GM23338 (cell line): ENCODE measurements around the gene TAGLN2. TPM values are rescaled to one million over a fixed set of nuclear protein-coding genes. Genes with fewer than 3 reads are reported as not detected.

ENCODE experiments used
- ATAC-seq: fragments of 200-7000 bp; cut with Tn5 transposase; 3 replicates; pipeline ENCODE4 v1.9.1; 2020
- DNase-seq: peaks from one replicate; pipeline ENCODE4 v3.0.0-alpha.2; 2015; ENCODE audit warnings: low spot score
- H2AFZ ChIP-seq: fragments of 200-600 bp; sonication (generic); 2 replicates; pipeline ENCODE4 v1.8.0; 2016; ENCODE audit warnings: antibody characterized with exemption, mild to moderate bottlenecking, moderate library complexity
- H3F3A ChIP-seq: fragments of 200-600 bp; sonication (generic); replicated peaks from 2 replicates; pipeline ENCODE4 v1.8.0; 2017; ENCODE audit warnings: antibody characterized with exemption, mixed run types, low read depth
- H3K27ac ChIP-seq: fragments of 200-600 bp; sonication (generic); 2 replicates; pipeline ENCODE4 v1.6.1; 2016; ENCODE audit warnings: low read depth
- H3K27me3 ChIP-seq: fragments of 200-600 bp; sonication (generic); 2 replicates; pipeline ENCODE4 v1.8.0; 2016; ENCODE audit warnings: mild to moderate bottlenecking, mixed run types, moderate library complexity; ENCODE audit not compliant: insufficient read depth
- H3K36me3 ChIP-seq: fragments of 200-600 bp; sonication (generic); 2 replicates; pipeline ENCODE4 v1.8.0; 2016; ENCODE audit warnings: mild to moderate bottlenecking; ENCODE audit not compliant: insufficient read depth
- H3K4me1 ChIP-seq: fragments of 200-600 bp; sonication (generic); 2 replicates; pipeline ENCODE4 v1.8.0; 2016; ENCODE audit warnings: mild to moderate bottlenecking, moderate library complexity; ENCODE audit not compliant: insufficient read depth
- H3K4me2 ChIP-seq: fragments of 200-600 bp; sonication (generic); 2 replicates; pipeline ENCODE4 v1.7.1; 2017; ENCODE audit warnings: mixed run types
- H3K4me3 ChIP-seq: fragments of 200-600 bp; sonication (generic); 2 replicates; pipeline ENCODE4 v1.6.1; 2016; ENCODE audit warnings: mixed run types
- H3K79me2 ChIP-seq: fragments of 200-600 bp; sonication (generic); replicated peaks from 2 replicates; pipeline ENCODE4 v1.8.0; 2017; ENCODE audit warnings: mild to moderate bottlenecking; ENCODE audit not compliant: insufficient read depth
- H3K9me2 ChIP-seq: fragments of 200-600 bp; sonication (generic); 2 replicates; pipeline ENCODE4 v1.8.0; 2017; ENCODE audit not compliant: insufficient read depth
- H4K20me1 ChIP-seq: fragments of 200-600 bp; sonication (generic); replicated peaks from 2 replicates; pipeline ENCODE4 v1.8.0; 2017; ENCODE audit warnings: mild to moderate bottlenecking; ENCODE audit not compliant: insufficient read depth
- H3K27ac Mint-ChIP-seq: 2 replicates; pipeline ENCODE4 v1.8.0; 2020; ENCODE audit warnings: inconsistent platforms, mild to moderate bottlenecking, moderate library complexity, mixed read lengths
- H3K27me3 Mint-ChIP-seq: 3 replicates; pipeline ENCODE4 v1.8.0; 2022; ENCODE audit warnings: low read depth, mild to moderate bottlenecking, moderate library complexity, mixed read lengths, inconsistent platforms; ENCODE audit not compliant: insufficient read depth, poor library complexity
- H3K36me3 Mint-ChIP-seq: 3 replicates; pipeline ENCODE4 v1.8.0; 2021; ENCODE audit warnings: low read depth, mild to moderate bottlenecking, inconsistent platforms, moderate library complexity, mixed read lengths
- H3K4me1 Mint-ChIP-seq: 3 replicates; pipeline ENCODE4 v1.8.0; 2020; ENCODE audit warnings: mild to moderate bottlenecking, inconsistent platforms, mixed read lengths
- H3K4me3 Mint-ChIP-seq: 3 replicates; pipeline ENCODE4 v1.8.0; 2021; ENCODE audit warnings: moderate library complexity, mild to moderate bottlenecking, inconsistent platforms, mixed read lengths
- H3K9me3 Mint-ChIP-seq: 3 replicates; pipeline ENCODE4 v1.8.0; 2020; ENCODE audit warnings: moderate library complexity, mild to moderate bottlenecking, inconsistent platforms, mixed read lengths
- CREB1 ChIP-seq: fragments of 250-450 bp; sonication (Bioruptor Pico); IDR thresholded peaks from 2 replicates; pipeline ENCODE4 v1.5.0; 2020; ENCODE audit warnings: low read depth, mild to moderate bottlenecking, moderate library complexity
- EZH2 ChIP-seq: fragments of 200-600 bp; sonication (generic); IDR thresholded peaks from one replicate; pipeline ENCODE4 v1.8.0; 2017; ENCODE audit warnings: antibody characterized with exemption, mild to moderate bottlenecking, low read depth; ENCODE audit not compliant: unreplicated experiment
- EZH2phosphoT487 ChIP-seq: fragments of 200-600 bp; sonication (generic); IDR thresholded peaks from one replicate; pipeline ENCODE4 v1.8.1; 2018; ENCODE audit warnings: antibody characterized with exemption; ENCODE audit not compliant: unreplicated experiment
- JUNB ChIP-seq: IDR thresholded peaks from one replicate; pipeline ENCODE4 v1.6.1; 2016; ENCODE audit warnings: antibody characterized with exemption; ENCODE audit not compliant: unreplicated experiment
- NANOG ChIP-seq: IDR thresholded peaks from 2 replicates; pipeline ENCODE4 v1.6.1; 2016; ENCODE audit warnings: antibody characterized with exemption, borderline replicate concordance
- POLR2AphosphoS5 ChIP-seq: IDR thresholded peaks from 2 replicates; pipeline ENCODE4 v1.6.1; 2016; ENCODE audit warnings: antibody characterized with exemption, low read depth
- REST ChIP-seq: IDR thresholded peaks from one replicate; pipeline ENCODE4 v1.6.1; 2018; ENCODE audit warnings: antibody characterized with exemption; ENCODE audit not compliant: unreplicated experiment
- STAT1 ChIP-seq: IDR thresholded peaks from one replicate; pipeline ENCODE4 v1.6.1; 2016; ENCODE audit warnings: antibody characterized with exemption; ENCODE audit not compliant: unreplicated experiment
- ZNF114 ChIP-seq: fragments of 250-450 bp; sonication (Bioruptor Pico); IDR thresholded peaks from 2 replicates; pipeline ENCODE4 v1.5.0; 2020; ENCODE audit warnings: mild to moderate bottlenecking, moderate library complexity
- ZNF331 ChIP-seq: fragments of 250-450 bp; sonication (Bioruptor Pico); IDR thresholded peaks from 2 replicates; pipeline ENCODE4 v1.5.0; 2020; ENCODE audit warnings: low read depth, mild to moderate bottlenecking, moderate library complexity
- polyA plus RNA-seq: library from polyadenylated mRNA; unstranded; fragments of >200 nt; fragmentation: Nextera tagmentation; extraction: Ambion mirVana; gene quantifications from 2 replicates; pipeline ENCODE4 v1.2.1, GENCODE V29; 2016
- total RNA-seq: library from RNA; depleted of rRNA; stranded (reverse); fragments of >200 nt; shearing (Covaris generic); gene quantifications from 2 replicates; pipeline ENCODE4 v1.2.3, GENCODE V29; 2014
- TF ChIP-seq, protein P1 (sequence below): IDR thresholded peaks from 2 replicates; pipeline ENCODE4 v1.6.1; 2016; ENCODE audit warnings: antibody characterized with exemption
- TF ChIP-seq, protein P2 (sequence below): fragments of 250-450 bp; sonication (Bioruptor Pico); IDR thresholded peaks from 2 replicates; pipeline ENCODE4 v1.5.0; 2020; ENCODE audit warnings: mild to moderate bottlenecking, moderate library complexity
- TF ChIP-seq, protein P3 (sequence below), 2 experiments: fragments of 200-600 bp in 1 of 2; sonication (generic) in 1 of 2; conservative IDR thresholded peaks; 2 replicates each; pipeline versions ENCODE4 v1.5.1 to v1.6.1; 2016 to 2017; ENCODE audit warnings: antibody characterized with exemption in 2 of 2, low read depth in 2 of 2, mild to moderate bottlenecking in 2 of 2, moderate library complexity in 1 of 2

The TAGLN2 gene
- total and polyA plus RNA-seq, 2 experiments from 2014 or later = 58.2 to 60.1 TPM

DNA sequence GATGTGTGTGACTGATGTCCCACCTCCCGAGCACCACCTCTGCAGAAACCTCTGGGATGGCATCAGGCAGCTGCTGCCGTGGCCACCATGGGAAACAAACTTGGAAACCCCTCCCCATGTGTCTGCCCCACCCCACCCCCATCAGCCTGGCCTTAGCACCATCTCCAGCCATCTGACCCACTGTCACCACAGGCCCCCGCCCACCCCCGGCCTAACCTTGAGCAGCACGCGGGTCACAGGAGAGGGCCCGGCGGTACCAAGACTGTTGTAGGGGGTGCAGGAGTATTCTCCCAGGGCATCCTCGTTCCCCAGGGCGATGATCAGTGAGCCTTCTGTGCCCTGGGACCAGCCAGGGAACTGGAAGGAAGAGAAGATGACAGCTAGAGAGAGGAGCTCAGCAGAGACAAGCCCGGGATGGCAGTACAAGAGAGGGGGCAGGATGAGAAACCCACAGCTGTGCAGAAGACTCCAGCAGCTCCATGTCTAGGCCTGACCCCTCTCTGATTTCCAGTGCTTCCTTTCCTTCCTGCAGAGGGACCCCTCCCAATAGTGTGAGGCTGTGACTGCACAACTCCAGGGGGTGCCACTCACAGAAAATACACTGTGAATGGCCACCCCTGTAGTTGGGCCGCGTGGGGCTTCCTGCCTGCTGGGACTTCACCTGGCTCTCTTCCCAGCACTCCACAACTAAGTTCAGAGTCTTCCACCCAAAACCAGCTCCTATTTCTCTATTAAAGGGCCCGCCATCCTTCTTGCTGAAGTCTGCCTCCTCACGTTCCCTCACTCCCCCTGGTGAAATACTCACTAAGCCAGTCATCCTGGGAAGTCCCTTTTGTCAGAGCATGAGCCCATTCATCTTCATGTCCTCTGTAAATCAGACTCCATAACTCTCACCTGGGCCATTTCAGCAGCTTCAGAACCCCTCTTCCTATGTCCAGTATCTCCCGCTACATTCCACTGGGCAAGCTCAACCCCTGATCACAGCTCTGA, 7.3 kb upstream of the TAGLN2 start:
- no peak overlapping the region for H3K27ac Mint-ChIP-seq
- H2AFZ ChIP-seq = no peak overlapping the region
- H3K4me1 Mint-ChIP-seq = peaks cover 22% of the 10 kb centered on the region
- no peak overlapping the region for H3K27ac ChIP-seq
- H3K36me3 Mint-ChIP-seq = peaks cover 48% of the 10 kb centered on the region
- H3F3A ChIP-seq = no peaks in the 10 kb centered on the region; the same call in 1 of the 2 replicates
- no peaks in the 10 kb centered on the region for H3K27me3 ChIP-seq
- no peak overlapping the region; the same call in 2 of the 3 replicates for H3K4me3 Mint-ChIP-seq
- no peak overlapping the region for H3K4me2 ChIP-seq
- H4K20me1 ChIP-seq = no peaks in the 10 kb centered on the region; the same call in 1 of the 2 replicates
- H3K27me3 Mint-ChIP-seq = peaks cover 11% of the 10 kb centered on the region
- H3K9me3 Mint-ChIP-seq = no peaks in the 10 kb centered on the region; the same call in 1 of the 3 replicates
- H3K9me2 ChIP-seq = no peaks in the 10 kb centered on the region
- H3K4me3 ChIP-seq = no peak overlapping the region
- TF ChIP-seq STAT1 = no peak
- TF ChIP-seq POLR2AphosphoS5 = no peak
- TF ChIP-seq, protein P1, sequence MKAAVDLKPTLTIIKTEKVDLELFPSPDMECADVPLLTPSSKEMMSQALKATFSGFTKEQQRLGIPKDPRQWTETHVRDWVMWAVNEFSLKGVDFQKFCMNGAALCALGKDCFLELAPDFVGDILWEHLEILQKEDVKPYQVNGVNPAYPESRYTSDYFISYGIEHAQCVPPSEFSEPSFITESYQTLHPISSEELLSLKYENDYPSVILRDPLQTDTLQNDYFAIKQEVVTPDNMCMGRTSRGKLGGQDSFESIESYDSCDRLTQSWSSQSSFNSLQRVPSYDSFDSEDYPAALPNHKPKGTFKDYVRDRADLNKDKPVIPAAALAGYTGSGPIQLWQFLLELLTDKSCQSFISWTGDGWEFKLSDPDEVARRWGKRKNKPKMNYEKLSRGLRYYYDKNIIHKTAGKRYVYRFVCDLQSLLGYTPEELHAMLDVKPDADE = no peak
- TF ChIP-seq ZNF331 (CRISPR knock-in tag) = no peak
- TF ChIP-seq EZH2phosphoT487 = no peak
- no peak for TF ChIP-seq CREB1 (CRISPR knock-in tag)
- TF ChIP-seq JUNB = no peak
- no peak for TF ChIP-seq EZH2
- no peak for TF ChIP-seq NANOG
- TF ChIP-seq, protein P2, sequence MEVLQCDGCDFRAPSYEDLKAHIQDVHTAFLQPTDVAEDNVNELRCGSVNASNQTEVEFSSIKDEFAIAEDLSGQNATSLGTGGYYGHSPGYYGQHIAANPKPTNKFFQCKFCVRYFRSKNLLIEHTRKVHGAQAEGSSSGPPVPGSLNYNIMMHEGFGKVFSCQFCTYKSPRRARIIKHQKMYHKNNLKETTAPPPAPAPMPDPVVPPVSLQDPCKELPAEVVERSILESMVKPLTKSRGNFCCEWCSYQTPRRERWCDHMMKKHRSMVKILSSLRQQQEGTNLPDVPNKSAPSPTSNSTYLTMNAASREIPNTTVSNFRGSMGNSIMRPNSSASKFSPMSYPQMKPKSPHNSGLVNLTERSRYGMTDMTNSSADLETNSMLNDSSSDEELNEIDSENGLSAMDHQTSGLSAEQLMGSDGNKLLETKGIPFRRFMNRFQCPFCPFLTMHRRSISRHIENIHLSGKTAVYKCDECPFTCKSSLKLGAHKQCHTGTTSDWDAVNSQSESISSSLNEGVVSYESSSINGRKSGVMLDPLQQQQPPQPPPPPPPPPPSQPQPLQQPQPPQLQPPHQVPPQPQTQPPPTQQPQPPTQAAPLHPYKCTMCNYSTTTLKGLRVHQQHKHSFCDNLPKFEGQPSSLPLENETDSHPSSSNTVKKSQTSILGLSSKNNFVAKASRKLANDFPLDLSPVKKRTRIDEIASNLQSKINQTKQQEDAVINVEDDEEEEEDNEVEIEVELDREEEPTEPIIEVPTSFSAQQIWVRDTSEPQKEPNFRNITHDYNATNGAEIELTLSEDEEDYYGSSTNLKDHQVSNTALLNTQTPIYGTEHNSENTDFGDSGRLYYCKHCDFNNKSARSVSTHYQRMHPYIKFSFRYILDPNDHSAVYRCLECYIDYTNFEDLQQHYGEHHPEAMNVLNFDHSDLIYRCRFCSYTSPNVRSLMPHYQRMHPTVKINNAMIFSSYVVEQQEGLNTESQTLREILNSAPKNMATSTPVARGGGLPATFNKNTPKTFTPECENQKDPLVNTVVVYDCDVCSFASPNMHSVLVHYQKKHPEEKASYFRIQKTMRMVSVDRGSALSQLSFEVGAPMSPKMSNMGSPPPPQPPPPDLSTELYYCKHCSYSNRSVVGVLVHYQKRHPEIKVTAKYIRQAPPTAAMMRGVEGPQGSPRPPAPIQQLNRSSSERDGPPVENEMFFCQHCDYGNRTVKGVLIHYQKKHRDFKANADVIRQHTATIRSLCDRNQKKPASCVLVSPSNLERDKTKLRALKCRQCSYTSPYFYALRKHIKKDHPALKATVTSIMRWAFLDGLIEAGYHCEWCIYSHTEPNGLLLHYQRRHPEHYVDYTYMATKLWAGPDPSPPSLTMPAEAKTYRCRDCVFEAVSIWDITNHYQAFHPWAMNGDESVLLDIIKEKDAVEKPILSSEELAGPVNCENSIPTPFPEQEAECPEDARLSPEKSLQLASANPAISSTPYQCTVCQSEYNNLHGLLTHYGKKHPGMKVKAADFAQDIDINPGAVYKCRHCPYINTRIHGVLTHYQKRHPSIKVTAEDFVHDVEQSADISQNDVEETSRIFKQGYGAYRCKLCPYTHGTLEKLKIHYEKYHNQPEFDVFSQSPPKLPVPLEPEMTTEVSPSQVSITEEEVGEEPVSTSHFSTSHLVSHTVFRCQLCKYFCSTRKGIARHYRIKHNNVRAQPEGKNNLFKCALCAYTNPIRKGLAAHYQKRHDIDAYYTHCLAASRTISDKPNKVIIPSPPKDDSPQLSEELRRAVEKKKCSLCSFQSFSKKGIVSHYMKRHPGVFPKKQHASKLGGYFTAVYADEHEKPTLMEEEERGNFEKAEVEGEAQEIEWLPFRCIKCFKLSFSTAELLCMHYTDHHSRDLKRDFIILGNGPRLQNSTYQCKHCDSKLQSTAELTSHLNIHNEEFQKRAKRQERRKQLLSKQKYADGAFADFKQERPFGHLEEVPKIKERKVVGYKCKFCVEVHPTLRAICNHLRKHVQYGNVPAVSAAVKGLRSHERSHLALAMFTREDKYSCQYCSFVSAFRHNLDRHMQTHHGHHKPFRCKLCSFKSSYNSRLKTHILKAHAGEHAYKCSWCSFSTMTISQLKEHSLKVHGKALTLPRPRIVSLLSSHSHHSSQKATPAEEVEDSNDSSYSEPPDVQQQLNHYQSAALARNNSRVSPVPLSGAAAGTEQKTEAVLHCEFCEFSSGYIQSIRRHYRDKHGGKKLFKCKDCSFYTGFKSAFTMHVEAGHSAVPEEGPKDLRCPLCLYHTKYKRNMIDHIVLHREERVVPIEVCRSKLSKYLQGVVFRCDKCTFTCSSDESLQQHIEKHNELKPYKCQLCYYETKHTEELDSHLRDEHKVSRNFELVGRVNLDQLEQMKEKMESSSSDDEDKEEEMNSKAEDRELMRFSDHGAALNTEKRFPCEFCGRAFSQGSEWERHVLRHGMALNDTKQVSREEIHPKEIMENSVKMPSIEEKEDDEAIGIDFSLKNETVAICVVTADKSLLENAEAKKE = no peak
- TF ChIP-seq ZNF114 (CRISPR knock-in tag) = no peak
- TF ChIP-seq, protein P3, sequence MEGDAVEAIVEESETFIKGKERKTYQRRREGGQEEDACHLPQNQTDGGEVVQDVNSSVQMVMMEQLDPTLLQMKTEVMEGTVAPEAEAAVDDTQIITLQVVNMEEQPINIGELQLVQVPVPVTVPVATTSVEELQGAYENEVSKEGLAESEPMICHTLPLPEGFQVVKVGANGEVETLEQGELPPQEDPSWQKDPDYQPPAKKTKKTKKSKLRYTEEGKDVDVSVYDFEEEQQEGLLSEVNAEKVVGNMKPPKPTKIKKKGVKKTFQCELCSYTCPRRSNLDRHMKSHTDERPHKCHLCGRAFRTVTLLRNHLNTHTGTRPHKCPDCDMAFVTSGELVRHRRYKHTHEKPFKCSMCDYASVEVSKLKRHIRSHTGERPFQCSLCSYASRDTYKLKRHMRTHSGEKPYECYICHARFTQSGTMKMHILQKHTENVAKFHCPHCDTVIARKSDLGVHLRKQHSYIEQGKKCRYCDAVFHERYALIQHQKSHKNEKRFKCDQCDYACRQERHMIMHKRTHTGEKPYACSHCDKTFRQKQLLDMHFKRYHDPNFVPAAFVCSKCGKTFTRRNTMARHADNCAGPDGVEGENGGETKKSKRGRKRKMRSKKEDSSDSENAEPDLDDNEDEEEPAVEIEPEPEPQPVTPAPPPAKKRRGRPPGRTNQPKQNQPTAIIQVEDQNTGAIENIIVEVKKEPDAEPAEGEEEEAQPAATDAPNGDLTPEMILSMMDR (conservative IDR thresholded peaks at IDR 0.05; ENCODE audit: low read depth in 2 of 2) = no peak
- no peak for TF ChIP-seq REST
- ATAC-seq = no peak
- H3K79me2 ChIP-seq = no peaks in the 10 kb centered on the region
- H3K36me3 ChIP-seq = 0 out of 2 replicates have a peak, but pooled peaks cover 12% of the 10 kb centered on the region
- DNase-seq = no peak
- H3K4me1 ChIP-seq = peaks cover 11% of the 10 kb centered on the region
